ENCODE data around the gene EXOSC10.
"Not testable (repeated sequence)": the region's sequence is repeated elsewhere in the genome, so short reads cannot be mapped to it uniquely, and the experiment has no call there.

EXOSC10 gene

GRCh38 chr1:11054666-11055065 lies 45.0 kb downstream of the EXOSC10 start:
- CTCF ChIA-PET: interaction anchor here (13.9 kb wide), 1 partner anchor 16 kb away, joined by 161 read pairs; no protein-coding TSS in a partner anchor

GRCh38 chr1:11054181-11054580 lies 45.5 kb downstream of the EXOSC10 start:
- ChIA-PET POLR2A (no interaction called here), CTCF (interaction anchor here (13.9 kb wide), 1 partner anchor 16 kb away, joined by 161 read pairs; no protein-coding TSS in a partner anchor)
- DNase-seq (ENCODE audit: low read depth, low spot score): no peak
- TF ChIP-seq CTCF (IDR thresholded peaks at IDR 0.05; ENCODE audit: insufficient read depth, low read length, missing control alignments): no peak
- H3K4me3 ChIP-seq (ENCODE audit: low read depth, low read length): no peak overlapping the region

More at GRCh38 chr1:11054666-11055065, 45.0 kb downstream of the EXOSC10 start:
- no peak for TF ChIP-seq CTCF (IDR thresholded peaks at IDR 0.05; ENCODE audit: insufficient read depth, low read length, missing control alignments)
- POLR2A ChIA-PET: no interaction called here
- H3K4me3 ChIP-seq (ENCODE audit: low read depth, low read length): no peak overlapping the region
- DNase-seq (ENCODE audit: low read depth, low spot score): no peak

GRCh38 chr1:11053758-11054137 lies 45.9 kb downstream of the EXOSC10 start:
- POLR2A ChIA-PET: interaction anchor here (0.7 to 1.1 kb wide), 2 partner anchors 22 to 28 kb away, joined by 3 read pairs; no protein-coding TSS in a partner anchor
- no peak for DNase-seq (ENCODE audit: low read depth, low spot score)

GRCh38 chr1:11052839-11053757 lies 46.6 kb downstream of the EXOSC10 start:
- CTCF ChIA-PET: interaction anchor here (1.0 to 13.9 kb wide), 3 partner anchors 7 to 558 kb away, joined by 3 to 161 read pairs (median 3); no protein-coding TSS in a partner anchor
- DNase-seq (ENCODE audit: low read depth, low spot score): no peak
- no peak overlapping the region for H3K4me3 ChIP-seq (ENCODE audit: low read depth, low read length)
- POLR2A ChIA-PET: interaction anchor here (0.7 to 1.1 kb wide), 2 partner anchors 21 to 28 kb away, joined by 3 read pairs; no protein-coding TSS in a partner anchor
- TF ChIP-seq CTCF (IDR thresholded peaks at IDR 0.05; ENCODE audit: insufficient read depth, low read length, missing control alignments): no peak

More at GRCh38 chr1:11053758-11054137, 45.9 kb downstream of the EXOSC10 start:
- no peak for TF ChIP-seq CTCF (IDR thresholded peaks at IDR 0.05; ENCODE audit: insufficient read depth, low read length, missing control alignments)
- CTCF ChIA-PET: interaction anchor here (13.9 kb wide), 1 partner anchor 15 kb away, joined by 161 read pairs; no protein-coding TSS in a partner anchor
- H3K4me3 ChIP-seq (ENCODE audit: low read depth, low read length): no peak overlapping the region

- no peak for TF ChIP-seq CTCF (IDR thresholded peaks at IDR 0.05; ENCODE audit: insufficient read depth, low read length, missing control alignments)
- ChIA-PET POLR2A (interaction anchor here (0.9 to 1.2 kb wide), 3 partner anchors 8 to 14 kb away, joined by 3 to 5 read pairs (median 4); partner anchors contain the start of gene SRM), CTCF (interaction anchor here (1.0 to 13.9 kb wide), 4 partner anchors 8 to 594 kb away, joined by 3 to 161 read pairs (median 4); no protein-coding TSS in a partner anchor)
- DNase-seq (ENCODE audit: low read depth, low spot score): no peak
- no peak overlapping the region for H3K4me3 ChIP-seq (ENCODE audit: low read depth, low read length)
These were observed 47.7 kb downstream of the EXOSC10 start for GRCh38 chr1:11051781-11052511.

- not testable (repeated sequence) for H3K4me3 ChIP-seq (ENCODE audit: low read depth, low read length); DNase-seq (ENCODE audit: low read depth, low spot score)
- ChIA-PET CTCF (interaction anchor here (1.2 to 13.9 kb wide), 3 partner anchors 13 to 595 kb away, joined by 3 to 161 read pairs (median 4); no protein-coding TSS in a partner anchor), POLR2A (interaction anchor here (0.9 to 1.2 kb wide), 3 partner anchors 9 to 13 kb away, joined by 3 to 5 read pairs (median 4); partner anchors contain the start of gene SRM)
These were observed 48.5 kb downstream of the EXOSC10 start for GRCh38 chr1:11051121-11051520.

Data from AG04449 (cell line).